Esophagus squamous epithelium (tissue), 5 donors: ENCODE data around the gene UMOD. TPM values are rescaled to one million over a fixed set of nuclear protein-coding genes. Genes with fewer than 3 reads are reported as not detected.

ENCODE experiments used
- DNase-seq: peaks from one replicate; lab custom pipeline; 2025; lab: John Stamatoyannopoulos, UW
- H3K27ac ChIP-seq, 4 donors: fragments of 200-600 bp; sonication (generic); one replicate each; pipeline ENCODE4 v1.5.1; 2016 to 2019; ENCODE audit warnings: mild to moderate bottlenecking in 1 of 4
- H3K27me3 ChIP-seq, 4 donors: fragments of 200-600 bp; sonication (generic); 1 replicate in 3 of 4; 2 replicates in 1 of 4; pipeline versions ENCODE4 v1.5.1 to v1.6.0; 2017 to 2021; ENCODE audit warnings: antibody characterized with exemption in 1 of 4
- H3K36me3 ChIP-seq, 3 donors: fragments of 200-600 bp; sonication (generic); one replicate each; pipeline ENCODE4 v1.5.1; 2016 to 2019
- H3K4me1 ChIP-seq, 3 donors: fragments of 200-600 bp; sonication (generic); one replicate each; pipeline ENCODE4 v1.5.1; 2017 to 2019
- H3K4me3 ChIP-seq, 4 donors: fragments of 200-600 bp; sonication (generic); 1 replicate in 3 of 4; 2 replicates in 1 of 4; pipeline ENCODE4 v1.5.1; 2016 to 2019; ENCODE audit warnings: mild to moderate bottlenecking in 2 of 4, moderate library complexity in 1 of 4
- H3K9me3 ChIP-seq, 3 donors: fragments of 200-600 bp; sonication (generic); one replicate each; pipeline ENCODE4 v1.5.1; 2016 to 2019
- CTCF ChIP-seq, 6 experiments: fragments of 450-650 bp in 4 of 6; fragments of 200-600 bp in 2 of 6; sonication (generic) in 2 of 6; IDR thresholded peaks; one replicate each; pipeline ENCODE4 v1.5.1; 2016 to 2019; ENCODE audit warnings: antibody characterized with exemption in 6 of 6, mild to moderate bottlenecking in 4 of 6, moderate library complexity in 4 of 6
- POLR2A ChIP-seq, 4 donors: fragments of 450-650 bp; IDR thresholded peaks; one replicate each; pipeline ENCODE4 v1.6.1; 2017; ENCODE audit warnings: antibody characterized with exemption in 4 of 4, mild to moderate bottlenecking in 4 of 4, moderate library complexity in 3 of 4
- WGBS, 2 donors: methylation state at CpG; one replicate each; pipeline ENCODE4 v1.1.5; 2018; 5-methylcytosine and 5-hydroxymethylcytosine counted together
- intact Hi-C: fragments of 100-400 bp; cut with DNase I; formaldehyde crosslinking; loops from one replicate; pipeline ENCODE4 v1.15.0; 2022
- total RNA-seq, 4 donors: library from RNA; depleted of rRNA; stranded (reverse); fragments of >200 nt; gene quantifications; one replicate each; pipeline ENCODE4 v1.1.0, GENCODE V29; 2016
- donor health status: DM: yes; HTN: yes; CAD: no.

The UMOD gene
- total RNA-seq, 4 donors from 2014 or later = not detected

- WGBS, 2 donors = 39 to 52% methylated on average over 3 to 5 of the region's 5 CpGs
- intact Hi-C loops = loop anchor here (5.0 kb wide), 1 partner anchor 395 kb away; no protein-coding TSS in a partner anchor
Observed at GRCh38 chr16:20301840-20302239, 50.7 kb downstream of the UMOD start.

GRCh38 chr16:20300312-20301097 is 52.0 kb downstream of the UMOD start:
- DNase-seq = no peak
- Histone ChIP-seq H3K27ac (no peak overlapping the region), H3K36me3 (no peaks in the 10 kb centered on the region), H3K4me1 (no peaks in the 10 kb centered on the region), H3K9me3 (no peaks in the 10 kb centered on the region), H3K27me3 (peaks cover 0 to 17% (median 0%) of the 10 kb centered on the region in 4 donors), H3K4me3 (no peak overlapping the region)
- no peak for TF ChIP-seq POLR2A (IDR thresholded peaks at IDR 0.05)
- peak in 5 of 6 experiments; percentile 42 to 75 (median 53) for TF ChIP-seq CTCF (IDR thresholded peaks at IDR 0.05)
- 28 to 29% methylated on average over 5 to 11 of the region's 16 CpGs for WGBS, 2 donors
- intact Hi-C loops = loop anchor here (5.0 kb wide), 1 partner anchor 393 kb away; no protein-coding TSS in a partner anchor

More at GRCh38 chr16:20301840-20302239, 50.7 kb downstream of the UMOD start:
- H3K9me3 ChIP-seq = no peaks in the 10 kb centered on the region
- H3K36me3 ChIP-seq = no peaks in the 10 kb centered on the region
- no peak overlapping the region for H3K4me3 ChIP-seq
- no peak for DNase-seq
- peaks cover 0 to 14% (median 0%) of the 10 kb centered on the region in 4 donors for H3K27me3 ChIP-seq
- TF ChIP-seq CTCF (IDR thresholded peaks at IDR 0.05) = no peak
- no peak for TF ChIP-seq POLR2A (IDR thresholded peaks at IDR 0.05)
- no peaks in the 10 kb centered on the region for H3K4me1 ChIP-seq
- H3K27ac ChIP-seq = no peak overlapping the region

- DNase-seq = no peak
- intact Hi-C loops = no loop called here
- no peak overlapping the region for H3K27ac ChIP-seq
- H3K4me1 ChIP-seq = no peaks in the 10 kb centered on the region
- TF ChIP-seq POLR2A (IDR thresholded peaks at IDR 0.05) = no peak
- no peak for TF ChIP-seq CTCF (IDR thresholded peaks at IDR 0.05)
- no peak overlapping the region for H3K4me3 ChIP-seq
- no peaks in the 10 kb centered on the region for H3K36me3 ChIP-seq
- peaks cover 0 to 18% (median 0%) of the 10 kb centered on the region in 4 donors for H3K27me3 ChIP-seq
- H3K9me3 ChIP-seq = no peaks in the 10 kb centered on the region
- WGBS, 2 donors = 64 to 68% methylated on average over 5 of the region's 5 CpGs
Observed at GRCh38 chr16:20298452-20298851, 54.1 kb downstream of the UMOD start.

GRCh38 chr16:20291208-20292206 is 61.0 kb downstream of the UMOD start:
- intact Hi-C loops = no loop called here
- Histone ChIP-seq H3K36me3 (no peaks in the 10 kb centered on the region), H3K4me3 (no peak overlapping the region), H3K4me1 (no peaks in the 10 kb centered on the region), H3K27ac (no peak overlapping the region), H3K9me3 (no peaks in the 10 kb centered on the region), H3K27me3 (peaks cover 0 to 27% (median 0%) of the 10 kb centered on the region in 4 donors)
- no peak for DNase-seq
- WGBS, 2 donors = 30% methylated on average over 16 of the region's 16 CpGs
- no peak for TF ChIP-seq POLR2A (IDR thresholded peaks at IDR 0.05)
- no peak for TF ChIP-seq CTCF (IDR thresholded peaks at IDR 0.05)
